SU-DHL-6 (cell line): ENCODE results near the gene KIF18B.

ENCODE experiments used
- H2AFZ ChIP-seq: fragments of 200-600 bp; sonication (generic); 2 replicates; pipeline ENCODE4 v1.6.1; 2014; ENCODE audit warnings: low read depth, mild to moderate bottlenecking, moderate library complexity, mixed read lengths, antibody characterized with exemption, low read length; ENCODE audit not compliant: severe bottlenecking
- H3F3A ChIP-seq: fragments of 200-600 bp; shearing (Covaris generic); 2 replicates; pipeline ENCODE4 v1.6.0; 2016; ENCODE audit warnings: antibody characterized with exemption, mild to moderate bottlenecking; ENCODE audit not compliant: insufficient read depth
- H3K27ac ChIP-seq: fragments of 200-600 bp; sonication (generic); 2 replicates; pipeline ENCODE4 v1.5.1; 2016; ENCODE audit warnings: low read depth, mild to moderate bottlenecking, low read length, moderate library complexity, mixed read lengths
- H3K27me3 ChIP-seq: fragments of 200-600 bp; sonication (generic), shearing (Covaris generic); 2 replicates; pipeline ENCODE4 v1.6.0; 2014; ENCODE audit warnings: mild to moderate bottlenecking, low read length
- H3K36me3 ChIP-seq: fragments of 200-600 bp; sonication (generic); 2 replicates; pipeline ENCODE4 v1.6.1; 2014; ENCODE audit warnings: mild to moderate bottlenecking, low read length, mixed read lengths
- H3K4me2 ChIP-seq: fragments of 300-600, 200-600 bp; shearing (Covaris generic), sonication (generic); 2 replicates; pipeline ENCODE4 v1.6.0; 2014; ENCODE audit warnings: low read length, low read depth, mild to moderate bottlenecking; ENCODE audit not compliant: poor library complexity, severe bottlenecking
- H3K4me3 ChIP-seq: fragments of 200-600 bp; sonication (generic); 2 replicates; pipeline ENCODE4 v1.5.1; 2014; ENCODE audit warnings: antibody characterized with exemption, low read length, mild to moderate bottlenecking, mixed read lengths; ENCODE audit not compliant: insufficient read depth, poor library complexity, severe bottlenecking
- H3K79me2 ChIP-seq: fragments of 200-600 bp; sonication (generic); 2 replicates; pipeline ENCODE4 v1.6.1; 2014; ENCODE audit warnings: mild to moderate bottlenecking, low read length, moderate library complexity; ENCODE audit not compliant: insufficient read depth
- H3K9ac ChIP-seq: fragments of 200-600 bp; sonication (generic); 2 replicates; pipeline ENCODE4 v1.7.0; 2014; ENCODE audit warnings: mild to moderate bottlenecking, low read length
- H3K9me2 ChIP-seq: fragments of 200-600 bp; sonication (generic); replicated peaks from 2 replicates; pipeline ENCODE4 v1.6.1; 2014; ENCODE audit warnings: low read length; ENCODE audit not compliant: insufficient read depth
- H3K9me3 ChIP-seq: fragments of 200-600 bp; sonication (generic); 2 replicates; pipeline ENCODE4 v1.6.1; 2014; ENCODE audit warnings: low read length, mixed read lengths; ENCODE audit not compliant: insufficient read depth
- H4K20me1 ChIP-seq: fragments of 200-600 bp; sonication (generic); 2 replicates; pipeline ENCODE4 v1.6.1; 2014; ENCODE audit warnings: low read depth, mild to moderate bottlenecking, antibody characterized with exemption, low read length, moderate library complexity, mixed read lengths
- CTCF ChIP-seq: fragments of 200-600 bp; sonication (generic); IDR thresholded peaks from one replicate; pipeline ENCODE4 v1.5.1; 2017; ENCODE audit warnings: antibody characterized with exemption, mild to moderate bottlenecking, low read length, moderate library complexity; ENCODE audit not compliant: insufficient read depth, poor library complexity, severe bottlenecking
- EZH2phosphoT487 ChIP-seq: fragments of 200-600 bp; sonication (generic), shearing (Covaris generic); conservative IDR thresholded peaks from 2 replicates; pipeline ENCODE4 v1.6.1; 2018; ENCODE audit warnings: mild to moderate bottlenecking, antibody characterized with exemption, low read length, moderate library complexity, mixed read lengths

The KIF18B gene

GRCh38 chr17:44915321-44915726 lies 32.2 kb downstream of the KIF18B start, which contains the start of gene GFAP:
Gene GFAP (minus strand): TSS chr17:44915500. CDS start chr17:44915486, 14 bp downstream.
- H3K9ac ChIP-seq, result no peak within 1 kb of the TSS
- H2AFZ ChIP-seq, result no peak within 1 kb of the TSS

GRCh38 chr17:44914698-44915271 lies 32.8 kb downstream of the KIF18B start:
- H3F3A ChIP-seq, result no peaks in the 10 kb centered on the region
- no peaks in the 10 kb centered on the region for H3K36me3 ChIP-seq
- H3K9me2 ChIP-seq, result no peaks in the 10 kb centered on the region
- no peak overlapping the region for H2AFZ ChIP-seq
- no peak overlapping the region for H3K27ac ChIP-seq
- no peaks in the 10 kb centered on the region for H3K79me2 ChIP-seq
- H3K9me3 ChIP-seq, result no peaks in the 10 kb centered on the region
- no peaks in the 10 kb centered on the region for H3K27me3 ChIP-seq
- no peak overlapping the region for H3K4me3 ChIP-seq
- no peak overlapping the region for H3K9ac ChIP-seq
- TF ChIP-seq CTCF (no peak), EZH2phosphoT487 (no peak)
- no peaks in the 10 kb centered on the region for H4K20me1 ChIP-seq
- no peak overlapping the region for H3K4me2 ChIP-seq

More at GRCh38 chr17:44915321-44915726, 32.2 kb downstream of the KIF18B start, which contains the start of gene GFAP:
- Histone ChIP-seq H3K4me3 (no peak within 1 kb of the TSS), H3K9me3 (no peaks in the 10 kb centered on the region), H3F3A (no peaks in the 10 kb centered on the region), H3K27me3 (no peaks in the 10 kb centered on the region), H3K27ac (no peak within 1 kb of the TSS), H4K20me1 (no peaks in the 10 kb centered on the region), H3K79me2 (no peaks in the 10 kb centered on the region), H3K4me2 (no peak within 1 kb of the TSS), H3K36me3 (no peaks in the 10 kb centered on the region), H3K9me2 (no peaks in the 10 kb centered on the region)
- TF ChIP-seq EZH2phosphoT487 (no peak), CTCF (no peak)

- no peaks in the 10 kb centered on the region for H3K9me3 ChIP-seq
- H4K20me1 ChIP-seq, result no peaks in the 10 kb centered on the region
- no peak overlapping the region for H3K4me3 ChIP-seq
- H3F3A ChIP-seq, result no peaks in the 10 kb centered on the region
- H3K27ac ChIP-seq, result no peak overlapping the region
- H2AFZ ChIP-seq, result no peak overlapping the region
- no peaks in the 10 kb centered on the region for H3K79me2 ChIP-seq
- H3K9me2 ChIP-seq, result no peaks in the 10 kb centered on the region
- TF ChIP-seq EZH2phosphoT487 (no peak), CTCF (no peak)
- H3K4me2 ChIP-seq, result no peak overlapping the region
- H3K36me3 ChIP-seq, result no peaks in the 10 kb centered on the region
- no peak overlapping the region for H3K9ac ChIP-seq
- no peaks in the 10 kb centered on the region for H3K27me3 ChIP-seq
These were observed 33.4 kb downstream of the KIF18B start for GRCh38 chr17:44914148-44914547.
